Activated T-cell treated with anti-CD3 and anti-CD28 coated beads, Interleukin-2, amount 50 U/mL, for 24 hours (primary cell): ENCODE data around the gene PLEK.
"Not testable (repeated sequence)": the region's sequence is repeated elsewhere in the genome, so short reads cannot be mapped to it uniquely, and the experiment has no call there.

Experiments
- DNase-seq: peaks from one replicate; pipeline ENCODE4 v3.0.0-alpha.2; 2020
- H3K27ac Mint-ChIP-seq: 2 replicates; pipeline ENCODE4 v1.8.0; 2020; ENCODE audit warnings: mild to moderate bottlenecking, mixed read lengths
- H3K27me3 Mint-ChIP-seq: 2 replicates; pipeline ENCODE4 v1.8.0; 2020; ENCODE audit warnings: mixed read lengths
- H3K36me3 Mint-ChIP-seq: 2 replicates; pipeline ENCODE4 v1.8.0; 2020; ENCODE audit warnings: low read depth, mixed read lengths
- H3K4me1 Mint-ChIP-seq: 2 replicates; pipeline ENCODE4 v1.8.0; 2020; ENCODE audit warnings: low read depth, mixed read lengths
- H3K4me3 Mint-ChIP-seq: 2 replicates; pipeline ENCODE4 v1.8.0; 2020; ENCODE audit warnings: mild to moderate bottlenecking, moderate library complexity, mixed read lengths
- H3K9me3 Mint-ChIP-seq: 2 replicates; pipeline ENCODE4 v1.8.0; 2020; ENCODE audit warnings: mixed read lengths

Gene PLEK

GRCh38 chr2:68385220-68385906 is 20.3 kb downstream of the PLEK start:
- Mint-ChIP-seq H3K27ac (peak overlapping the region; percentile 55), H3K4me1 (peaks cover 44% of the 10 kb centered on the region), H3K27me3 (peaks cover 3% of the 10 kb centered on the region), H3K4me3 (no peak overlapping the region), H3K36me3 (no peaks in the 10 kb centered on the region), H3K9me3 (no peaks in the 10 kb centered on the region)
- DNase-seq = no peak

- DNase-seq = no peak
- H3K27me3 Mint-ChIP-seq = peaks cover 1% of the 10 kb centered on the region
- H3K9me3 Mint-ChIP-seq = no peaks in the 10 kb centered on the region
- no peaks in the 10 kb centered on the region for H3K36me3 Mint-ChIP-seq
- no peak overlapping the region for H3K4me3 Mint-ChIP-seq
- no peak overlapping the region for H3K27ac Mint-ChIP-seq
- H3K4me1 Mint-ChIP-seq = peaks cover 41% of the 10 kb centered on the region
These were observed 20.8 kb downstream of the PLEK start for GRCh38 chr2:68385907-68386287.

GRCh38 chr2:68386365-68386764 is 21.3 kb downstream of the PLEK start:
- Mint-ChIP-seq H3K4me3 (no peak overlapping the region), H3K4me1 (peaks cover 41% of the 10 kb centered on the region), H3K36me3 (no peaks in the 10 kb centered on the region), H3K27ac (no peak overlapping the region), H3K9me3 (no peaks in the 10 kb centered on the region), H3K27me3 (no peaks in the 10 kb centered on the region)
- DNase-seq = no peak

DNA sequence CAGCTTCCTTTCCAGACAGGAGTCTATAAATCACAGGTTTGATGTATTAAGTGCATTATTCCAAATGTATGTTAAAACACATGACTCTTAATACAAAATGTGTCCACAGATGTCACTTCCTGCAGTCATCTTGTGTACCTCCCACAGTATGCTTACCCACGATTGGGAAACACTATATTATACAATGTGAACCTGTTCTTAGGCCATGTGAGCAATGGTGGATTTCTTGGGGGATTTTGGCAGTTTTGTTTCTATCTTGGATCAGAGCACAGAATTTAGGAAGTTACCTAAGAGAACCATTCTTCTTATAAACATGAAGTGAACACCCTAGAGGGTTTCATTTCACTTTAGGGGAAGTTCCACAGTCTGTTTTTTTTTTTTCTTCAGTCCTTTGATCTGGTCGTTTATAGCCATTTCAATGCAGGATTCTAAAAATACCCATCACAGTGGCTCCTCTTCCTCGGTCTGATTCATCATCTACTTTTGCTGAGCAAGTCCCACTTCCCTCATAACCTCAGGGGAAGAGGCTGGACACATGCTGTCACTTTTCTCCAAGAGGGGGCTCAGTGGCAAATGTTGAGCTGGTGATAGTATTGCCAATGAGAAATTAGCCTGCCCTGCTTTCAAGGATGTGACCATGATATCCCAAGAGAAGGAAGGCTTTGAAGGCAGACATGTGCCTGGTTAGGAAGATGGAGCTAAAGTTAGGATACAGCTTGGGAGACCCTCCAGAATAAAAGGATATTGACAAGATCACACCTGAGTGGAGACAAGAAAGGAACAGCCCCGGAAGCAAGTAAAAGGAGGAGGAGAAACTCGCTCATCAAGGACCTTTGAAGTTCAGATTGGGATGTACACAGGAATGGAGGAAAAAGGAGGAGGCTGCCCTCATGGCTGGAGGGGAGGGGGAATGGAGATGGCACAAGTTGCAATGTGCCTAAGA is 22.6 kb downstream of the PLEK start:
- H3K27ac Mint-ChIP-seq = peak overlapping the region; percentile 81
- peaks cover 41% of the 10 kb centered on the region for H3K4me1 Mint-ChIP-seq
- H3K27me3 Mint-ChIP-seq = no peaks in the 10 kb centered on the region
- no peaks in the 10 kb centered on the region for H3K36me3 Mint-ChIP-seq
- peak overlapping the region; percentile 19 for H3K4me3 Mint-ChIP-seq
- no peaks in the 10 kb centered on the region for H3K9me3 Mint-ChIP-seq
- DNase-seq = no peak

- Mint-ChIP-seq H3K4me1 (peaks cover 41% of the 10 kb centered on the region), H3K9me3 (no peaks in the 10 kb centered on the region), H3K27ac (peak overlapping the region; percentile 81), H3K36me3 (no peaks in the 10 kb centered on the region), H3K4me3 (peak overlapping the region; percentile 19), H3K27me3 (no peaks in the 10 kb centered on the region)
- no peak for DNase-seq
These were observed 23.3 kb downstream of the PLEK start for GRCh38 chr2:68388358-68388757.

DNA sequence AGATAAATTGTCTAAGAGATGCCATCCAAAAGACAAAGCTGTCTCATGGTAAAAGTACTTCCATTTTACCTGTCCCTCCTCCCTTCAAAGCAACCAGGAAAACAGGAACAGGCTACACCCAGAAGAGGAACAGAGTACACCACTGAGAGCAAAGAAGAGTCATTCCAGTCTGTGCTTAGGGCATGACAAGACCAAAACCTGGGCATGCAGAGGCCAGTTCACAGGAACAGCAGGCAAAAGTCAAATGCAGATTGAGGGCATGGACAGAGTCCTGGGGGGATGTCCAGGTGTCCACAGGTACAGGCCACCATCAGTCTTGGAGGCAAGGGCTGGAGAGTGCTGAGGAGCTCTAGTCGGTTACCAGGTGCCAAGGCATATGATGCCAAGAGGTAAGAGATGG is 23.7 kb downstream of the PLEK start:
- peaks cover 41% of the 10 kb centered on the region for H3K4me1 Mint-ChIP-seq

DNA sequence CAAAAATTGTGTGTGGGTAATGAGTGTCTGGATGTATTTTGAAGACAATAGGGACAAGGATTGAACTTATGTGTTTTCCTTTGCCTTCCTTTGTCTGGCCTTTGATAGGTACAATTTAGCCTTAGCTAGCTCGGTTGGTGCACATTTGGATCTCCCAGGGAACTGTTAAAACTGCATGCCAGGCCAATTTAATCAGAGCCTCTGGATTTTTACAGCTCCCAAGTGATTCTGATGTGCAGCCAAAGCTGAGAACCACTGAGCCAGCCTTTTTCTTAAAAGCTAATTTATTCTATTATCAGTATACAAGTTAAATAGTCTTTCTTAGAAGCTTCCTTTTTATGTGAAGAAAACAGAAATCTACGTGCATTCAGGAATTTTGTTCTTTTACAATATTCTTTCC is 25.0 kb downstream of the PLEK start:
- Mint-ChIP-seq H3K27me3 (no peaks in the 10 kb centered on the region), H3K36me3 (no peaks in the 10 kb centered on the region), H3K27ac (no peak overlapping the region), H3K9me3 (no peaks in the 10 kb centered on the region), H3K4me1 (peaks cover 38% of the 10 kb centered on the region), H3K4me3 (no peak overlapping the region)
- DNase-seq = no peak

More for the DNA sequence above, 23.7 kb downstream of the PLEK start:
- H3K36me3 Mint-ChIP-seq = no peaks in the 10 kb centered on the region
- H3K9me3 Mint-ChIP-seq = no peaks in the 10 kb centered on the region
- H3K27ac Mint-ChIP-seq = peak overlapping the region; percentile 81
- no peak overlapping the region for H3K4me3 Mint-ChIP-seq
- no peak for DNase-seq
- H3K27me3 Mint-ChIP-seq = no peaks in the 10 kb centered on the region

DNA sequence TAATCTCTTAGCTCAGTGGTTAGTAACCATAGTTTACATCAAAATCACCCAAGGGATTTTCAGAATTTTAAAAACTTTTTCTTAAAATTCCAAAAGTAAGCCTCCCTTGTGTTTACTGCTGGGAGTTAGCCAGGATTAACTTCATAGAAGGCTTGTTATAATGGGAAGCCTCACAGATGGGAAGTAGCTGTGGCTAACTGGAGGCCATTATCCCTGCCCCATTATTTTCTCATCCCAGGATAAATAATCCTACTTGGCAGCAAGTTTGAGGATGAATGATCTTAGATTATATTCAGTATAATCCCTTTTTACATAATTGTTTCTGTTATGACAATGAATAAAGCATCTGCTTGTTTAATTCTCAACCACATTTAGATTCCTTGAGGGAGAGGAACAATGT is 25.5 kb downstream of the PLEK start:
- Mint-ChIP-seq H3K4me3 (no peak overlapping the region), H3K4me1 (peaks cover 33% of the 10 kb centered on the region), H3K36me3 (no peaks in the 10 kb centered on the region), H3K27ac (no peak overlapping the region), H3K9me3 (no peaks in the 10 kb centered on the region), H3K27me3 (no peaks in the 10 kb centered on the region)
- no peak for DNase-seq

DNA sequence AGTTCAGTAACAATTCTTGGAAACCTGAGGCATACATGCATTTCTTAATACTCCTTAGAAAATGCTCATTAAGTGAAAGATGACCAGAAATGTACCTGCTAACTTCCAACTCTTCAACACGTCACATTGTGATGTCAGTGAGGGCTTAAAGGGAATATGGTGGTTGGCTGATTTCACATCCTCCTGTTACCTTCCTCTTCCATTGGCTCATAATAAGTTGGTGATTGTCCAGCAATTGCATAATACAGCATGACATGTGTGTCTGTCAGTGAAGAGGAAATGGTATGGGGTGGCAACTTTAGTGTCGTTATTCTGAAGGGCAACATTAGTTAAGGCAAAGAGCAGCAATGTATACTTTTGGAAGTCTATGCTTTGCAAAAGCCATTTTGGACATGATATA is 26.0 kb downstream of the PLEK start:
- Mint-ChIP-seq H3K4me3 (no peak overlapping the region), H3K36me3 (no peaks in the 10 kb centered on the region), H3K9me3 (no peaks in the 10 kb centered on the region), H3K4me1 (peaks cover 29% of the 10 kb centered on the region), H3K27me3 (no peaks in the 10 kb centered on the region), H3K27ac (no peak overlapping the region)
- no peak for DNase-seq

- no peak overlapping the region for H3K4me3 Mint-ChIP-seq
- H3K36me3 Mint-ChIP-seq = no peaks in the 10 kb centered on the region
- no peaks in the 10 kb centered on the region for H3K9me3 Mint-ChIP-seq
- no peak for DNase-seq
- H3K27me3 Mint-ChIP-seq = no peaks in the 10 kb centered on the region
- no peak overlapping the region for H3K27ac Mint-ChIP-seq
- H3K4me1 Mint-ChIP-seq = peaks cover 23% of the 10 kb centered on the region
These were observed 26.8 kb downstream of the PLEK start for GRCh38 chr2:68391869-68392268.

- Mint-ChIP-seq H3K4me1 (no peaks in the 10 kb centered on the region), H3K27ac (no peak overlapping the region)
- DNase-seq = no peak
These were observed 31.0 kb downstream of the PLEK start for GRCh38 chr2:68396093-68396492.

DNA sequence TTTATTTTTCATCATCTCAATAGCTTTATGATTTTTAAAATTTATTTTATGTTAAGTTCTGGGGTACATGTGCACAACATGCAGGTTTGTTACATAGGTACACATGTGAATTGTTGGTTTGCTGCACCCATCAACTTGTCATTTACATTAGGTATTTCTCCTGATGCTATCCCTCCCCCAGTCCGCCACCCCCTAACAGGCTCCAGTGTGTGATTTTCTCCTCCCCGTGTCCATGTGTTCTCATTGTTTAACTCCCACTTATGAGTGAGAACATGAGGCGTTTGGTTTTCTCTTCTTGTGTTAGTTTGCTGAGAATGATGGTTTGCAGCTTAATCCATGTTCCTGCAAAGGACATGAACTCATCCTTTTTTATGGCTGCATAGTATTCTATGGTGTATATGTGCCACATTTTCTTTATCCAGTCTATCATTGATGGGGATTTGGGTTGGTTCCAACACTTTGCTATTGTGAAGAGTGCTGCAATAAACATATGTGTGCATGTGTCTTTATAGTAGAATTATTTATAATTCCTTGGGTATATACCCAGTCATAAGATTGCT is 32.7 kb downstream of the PLEK start:
- not testable (repeated sequence) for H3K27me3 Mint-ChIP-seq, DNase-seq, H3K9me3 Mint-ChIP-seq, H3K36me3 Mint-ChIP-seq, H3K4me1 Mint-ChIP-seq, H3K4me3 Mint-ChIP-seq, H3K27ac Mint-ChIP-seq

More at GRCh38 chr2:68396093-68396492, 31.0 kb downstream of the PLEK start:
- Mint-ChIP-seq H3K9me3 (peaks cover 2% of the 10 kb centered on the region), H3K36me3 (no peaks in the 10 kb centered on the region), H3K27me3 (no peaks in the 10 kb centered on the region), H3K4me3 (no peak overlapping the region)

DNA sequence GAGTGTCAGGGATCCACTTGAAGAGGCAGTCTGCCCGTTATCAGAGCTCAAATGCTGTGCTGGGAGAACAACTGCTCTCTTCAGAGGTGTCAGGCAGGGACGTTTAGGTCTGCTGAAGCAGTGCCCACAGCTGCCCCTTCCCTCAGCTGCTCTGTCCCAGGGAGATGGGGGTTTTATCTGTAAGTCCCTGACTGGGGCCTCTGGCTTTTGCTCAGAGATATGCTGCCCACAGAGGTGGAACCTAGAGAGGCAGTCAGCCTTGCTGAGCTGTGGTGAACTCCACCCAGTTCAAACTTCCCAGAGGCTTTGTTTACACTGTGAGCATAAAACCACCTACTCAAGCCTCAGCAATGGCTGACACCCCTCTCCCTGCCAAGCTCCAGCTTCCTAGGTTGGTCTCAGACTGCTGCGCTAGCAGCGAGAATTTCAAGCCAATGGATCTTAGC is 38.1 kb downstream of the PLEK start:
- Mint-ChIP-seq H3K4me1 (no peaks in the 10 kb centered on the region), H3K27ac (no peak overlapping the region), H3K9me3 (peaks cover 3% of the 10 kb centered on the region), H3K4me3 (no peak overlapping the region), H3K27me3 (peaks cover 31% of the 10 kb centered on the region), H3K36me3 (no peaks in the 10 kb centered on the region)
- DNase-seq = no peak

DNA sequence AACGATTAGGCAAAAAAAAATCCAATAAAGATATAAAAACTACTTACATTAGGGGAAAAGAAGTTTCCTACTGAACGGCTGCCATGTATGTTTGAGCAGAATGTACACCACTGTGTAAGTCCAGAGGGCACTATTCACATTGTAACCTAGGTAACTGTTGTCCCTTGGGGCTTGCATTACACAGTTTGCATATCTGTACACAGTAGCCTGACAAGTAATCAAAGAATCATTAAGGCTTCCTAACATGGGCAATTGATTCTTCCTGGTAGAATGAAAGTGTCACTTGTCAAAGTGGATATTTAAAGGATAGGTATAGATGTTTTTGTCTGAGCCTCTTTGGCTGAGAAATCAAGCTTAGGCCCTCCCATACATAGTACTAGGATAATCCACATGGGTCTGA is 39.1 kb downstream of the PLEK start:
- Mint-ChIP-seq H3K27me3 (peaks cover 31% of the 10 kb centered on the region), H3K4me1 (no peaks in the 10 kb centered on the region), H3K9me3 (peaks cover 3% of the 10 kb centered on the region), H3K36me3 (no peaks in the 10 kb centered on the region), H3K27ac (no peak overlapping the region), H3K4me3 (no peak overlapping the region)
- DNase-seq = no peak
